ENCODE measurements around the gene PHF21A.
"Not testable (repeated sequence)": the region's sequence is repeated elsewhere in the genome, so short reads cannot be mapped to it uniquely, and the experiment has no call there.

The PHF21A gene

GRCh38 chr11:45906965-45907611, 214.2 kb downstream of the PHF21A start, which contains the start of gene FREY1:
Gene FREY1, minus strand, starts transcription at chr11:45907271. Its CDS starts 26 bp downstream, at chr11:45907245.
- no peak for DNase-seq (ENCODE audit: low read depth)
- H3K4me3 ChIP-seq (ENCODE audit: low read depth, low read length): no peak within 1 kb of the TSS
- TF ChIP-seq, protein P1, sequence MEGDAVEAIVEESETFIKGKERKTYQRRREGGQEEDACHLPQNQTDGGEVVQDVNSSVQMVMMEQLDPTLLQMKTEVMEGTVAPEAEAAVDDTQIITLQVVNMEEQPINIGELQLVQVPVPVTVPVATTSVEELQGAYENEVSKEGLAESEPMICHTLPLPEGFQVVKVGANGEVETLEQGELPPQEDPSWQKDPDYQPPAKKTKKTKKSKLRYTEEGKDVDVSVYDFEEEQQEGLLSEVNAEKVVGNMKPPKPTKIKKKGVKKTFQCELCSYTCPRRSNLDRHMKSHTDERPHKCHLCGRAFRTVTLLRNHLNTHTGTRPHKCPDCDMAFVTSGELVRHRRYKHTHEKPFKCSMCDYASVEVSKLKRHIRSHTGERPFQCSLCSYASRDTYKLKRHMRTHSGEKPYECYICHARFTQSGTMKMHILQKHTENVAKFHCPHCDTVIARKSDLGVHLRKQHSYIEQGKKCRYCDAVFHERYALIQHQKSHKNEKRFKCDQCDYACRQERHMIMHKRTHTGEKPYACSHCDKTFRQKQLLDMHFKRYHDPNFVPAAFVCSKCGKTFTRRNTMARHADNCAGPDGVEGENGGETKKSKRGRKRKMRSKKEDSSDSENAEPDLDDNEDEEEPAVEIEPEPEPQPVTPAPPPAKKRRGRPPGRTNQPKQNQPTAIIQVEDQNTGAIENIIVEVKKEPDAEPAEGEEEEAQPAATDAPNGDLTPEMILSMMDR (conservative IDR thresholded peaks at IDR 0.05; ENCODE audit: low read depth, low read length): no peak

GRCh38 chr11:45906096-45906682, 215.1 kb downstream of the PHF21A start:
- DNase-seq (ENCODE audit: low read depth): no peak
- TF ChIP-seq, protein P1 (conservative IDR thresholded peaks at IDR 0.05; ENCODE audit: low read depth, low read length): no peak
- H3K4me3 ChIP-seq (ENCODE audit: low read depth, low read length): no peak overlapping the region

DNA sequence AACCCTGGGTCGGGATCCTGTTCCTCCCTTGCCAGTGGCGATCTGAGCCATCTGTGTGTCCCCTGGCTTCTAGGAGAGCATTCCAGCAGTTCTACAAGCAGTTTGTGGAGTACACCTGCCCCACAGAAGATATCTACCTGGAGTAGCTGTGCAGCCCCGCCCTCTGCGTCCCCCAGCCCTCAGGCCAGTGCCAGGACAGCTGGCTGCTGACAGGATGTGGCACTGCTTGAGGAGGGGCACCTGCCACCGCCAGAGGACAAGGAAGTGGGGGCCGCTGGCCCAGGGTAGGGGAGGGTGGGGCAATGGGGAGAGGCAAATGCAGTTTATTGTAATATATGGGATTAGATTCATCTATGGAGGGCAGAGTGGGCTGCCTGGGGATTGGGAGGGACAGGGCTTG, 215.7 kb downstream of the PHF21A start:
- DNase-seq (ENCODE audit: low read depth); H3K4me3 ChIP-seq (ENCODE audit: low read depth, low read length): not testable (repeated sequence)

GRCh38 chr11:45905095-45905494, 216.2 kb downstream of the PHF21A start:
- no peak for DNase-seq (ENCODE audit: low read depth)
- H3K4me3 ChIP-seq (ENCODE audit: low read depth, low read length): no peak overlapping the region
- TF ChIP-seq, protein P1 (conservative IDR thresholded peaks at IDR 0.05; ENCODE audit: low read depth, low read length): no peak

DNA sequence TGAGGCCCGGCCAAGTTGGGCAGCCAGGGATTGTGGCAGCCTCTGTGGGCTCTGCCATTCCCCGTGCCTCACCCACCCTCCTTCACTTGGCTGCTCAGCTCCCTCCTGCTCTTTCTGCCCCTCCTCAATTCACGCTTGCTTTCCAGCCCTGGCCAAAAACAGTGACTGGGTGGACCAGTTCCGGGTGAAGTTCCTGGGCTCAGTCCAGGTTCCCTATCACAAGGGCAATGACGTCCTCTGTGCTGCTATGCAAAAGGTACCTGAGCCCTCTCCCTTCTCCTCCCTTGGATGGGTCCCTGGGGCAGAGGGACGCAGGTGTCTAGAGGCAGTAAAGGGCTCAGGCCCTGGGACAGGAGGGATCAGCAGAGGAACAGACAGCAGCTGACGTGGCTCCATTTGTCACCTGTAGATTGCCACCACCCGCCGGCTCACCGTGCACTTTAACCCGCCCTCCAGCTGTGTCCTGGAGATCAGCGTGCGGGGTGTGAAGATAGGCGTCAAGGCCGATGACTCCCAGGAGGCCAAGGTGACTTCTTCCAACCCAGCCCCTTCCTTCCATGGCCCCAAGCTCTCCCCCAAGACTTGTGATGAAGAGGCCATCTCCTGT, 216.8 kb downstream of the PHF21A start:
- TF ChIP-seq, protein P1 (conservative IDR thresholded peaks at IDR 0.05; ENCODE audit: low read depth, low read length): no peak
- DNase-seq (ENCODE audit: low read depth): no peak
- no peak overlapping the region for H3K4me3 ChIP-seq (ENCODE audit: low read depth, low read length)

- no peak for DNase-seq (ENCODE audit: low read depth)
- TF ChIP-seq, protein P1 (conservative IDR thresholded peaks at IDR 0.05; ENCODE audit: low read depth, low read length): no peak
- no peak overlapping the region for H3K4me3 ChIP-seq (ENCODE audit: low read depth, low read length)
These were observed 218.5 kb downstream of the PHF21A start for GRCh38 chr11:45902452-45903380.

DNA sequence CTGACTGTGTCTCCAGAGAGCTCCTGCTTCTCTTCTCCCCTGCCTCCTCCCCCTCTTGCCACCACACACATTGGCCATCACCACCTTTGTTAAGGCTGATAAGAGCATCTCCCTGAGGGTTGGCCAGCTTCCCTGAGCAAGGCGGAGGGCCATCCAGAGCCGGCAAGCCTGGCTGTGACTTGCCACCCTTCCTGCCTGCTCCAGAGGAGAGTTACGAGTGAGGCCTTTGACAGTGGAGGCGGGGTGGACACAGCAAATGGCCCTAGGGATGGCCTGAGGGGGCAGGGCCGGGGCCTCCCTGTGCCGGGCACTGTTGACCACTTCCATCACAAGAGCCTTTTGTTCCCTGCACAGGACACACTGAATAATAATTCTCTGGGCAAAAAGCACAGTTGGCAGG, 219.6 kb downstream of the PHF21A start:
- H3K4me3 ChIP-seq (ENCODE audit: low read depth, low read length): no peak overlapping the region
- DNase-seq (ENCODE audit: low read depth): no peak
- TF ChIP-seq, protein P1 (conservative IDR thresholded peaks at IDR 0.05; ENCODE audit: low read depth, low read length): no peak

All from choroid plexus epithelial cell (primary cell).